ENCODE data around the gene WHRN. TPM values are rescaled to one million over a fixed set of nuclear protein-coding genes. Genes with fewer than 3 reads are reported as not detected.

WHRN gene
- total and polyA plus RNA-seq, 2 of the 8 experiments (the other 6 are each of a cell fraction or from before 2014, with no cell fraction given), result 4.4 to 7.7 TPM

GRCh38 chr9:114367366-114367765 is 137.9 kb downstream of the WHRN start:
- Histone ChIP-seq H3K4me3 (ENCODE audit: extremely low read depth in 1 of 4, insufficient read depth in 2 of 4, low read depth in 3 of 4, low read length in 4 of 4) (no peak overlapping the region), H2BK5ac (ENCODE audit: low read depth, low read length) (peak overlapping the region; percentile 71; the same call in 1 of the 2 replicates), H2BK20ac (ENCODE audit: low read length) (no peak overlapping the region), H4K8ac (ENCODE audit: extremely low read depth, insufficient read depth, low read length) (no peak overlapping the region), H3K14ac (ENCODE audit: insufficient read length) (no peak overlapping the region), H3K9ac (replicated peaks in 1 of 4; ENCODE audit: extremely low read depth in 1 of 4, low read depth in 3 of 4, low read length in 3 of 4) (no peak overlapping the region), H2BK120ac (replicated peaks; ENCODE audit: low read depth, low read length) (no peak overlapping the region), H3K27me3 (replicated peaks in 1 of 4; ENCODE audit: control insufficient read depth in 3 of 4, extremely low read depth in 1 of 4, insufficient read depth in 3 of 4, low read length in 3 of 4) (no peaks in the 10 kb centered on the region), H2BK15ac (ENCODE audit: low read length) (no peak overlapping the region), H3K23ac (ENCODE audit: insufficient read length) (no peak overlapping the region), H3K23me2 (ENCODE audit: low read depth, low read length) (peaks cover 11% of the 10 kb centered on the region; the same call in 1 of the 2 replicates), H4K20me1 (replicated peaks in 1 of 2; ENCODE audit: control insufficient read depth in 1 of 2, insufficient read depth in 2 of 2, low read length in 2 of 2) (peaks cover 0 to 2% of the 10 kb centered on the region in 2 experiments), H2AFZ (ENCODE audit: low read length) (no peak overlapping the region), H2AK5ac (ENCODE audit: low read depth, low read length) (peak overlapping the region; percentile 88; the same call in 1 of the 2 replicates), H3K9me3 (ENCODE audit: insufficient read depth in 2 of 2, low read depth in 1 of 2, low read length in 1 of 2) (no peaks in the 10 kb centered on the region), H3K4ac (replicated peaks; ENCODE audit: insufficient read length, low read depth, low read length) (no peak overlapping the region), H3K18ac (ENCODE audit: extremely low read depth, low read length) (no peak overlapping the region), H3K79me1 (ENCODE audit: low read depth, low read length) (no peaks in the 10 kb centered on the region), H3K27ac (ENCODE audit: low read depth, low read length) (0 out of 2 replicates have a peak overlapping the region, but pooled peaks have one; percentile 39), H3K56ac (replicated peaks; ENCODE audit: insufficient read length, low read depth, low read length) (no peak overlapping the region), H2BK12ac (ENCODE audit: low read depth, low read length) (0 out of 2 replicates have a peak overlapping the region, but pooled peaks have one; percentile 44), H4K91ac (replicated peaks; ENCODE audit: insufficient read length, low read length) (no peak overlapping the region), H3K36me3 (ENCODE audit: control insufficient read depth in 2 of 4, insufficient read depth in 4 of 4, low read length in 3 of 4) (peaks cover 3 to 33% (median 22%) of the 10 kb centered on the region in 4 experiments; a peak in 7 of 8 replicates), H3K4me2 (ENCODE audit: insufficient read depth in 1 of 2, low read depth in 2 of 2, low read length in 2 of 2) (no peak overlapping the region), H3K4me1 (replicated peaks in 1 of 4; ENCODE audit: control insufficient read depth in 3 of 4, insufficient read depth in 4 of 4, low read length in 3 of 4) (peaks cover 7 to 28% (median 16%) of the 10 kb centered on the region in 4 experiments), H3K79me2 (ENCODE audit: control insufficient read depth in 1 of 2, insufficient read depth in 2 of 2, low read length in 2 of 2) (no peaks in the 10 kb centered on the region), H4K5ac (ENCODE audit: insufficient read length, low read depth, low read length) (no peak overlapping the region)
- ChIA-PET POLR2A (ENCODE audit: partially characterized antibody) (interaction anchor here (1.1 to 1.4 kb wide), 3 partner anchors 11 to 19 kb away, joined by 3 to 4 read pairs (median 3); no protein-coding TSS in a partner anchor), CTCF (ENCODE audit: partially characterized antibody) (interaction anchor here (0.6 to 1.7 kb wide), 4 partner anchors 20 to 72 kb away, joined by 3 to 4 read pairs (median 3); partner anchors contain the start of gene AKNA)
- DNase-seq (ENCODE audit: low read depth in 1 of 2, low spot score in 2 of 2), result no peak
- FAIRE-seq, result no peak
- WGBS, 2 experiments (ENCODE audit: extremely low coverage in 1 of 2, insufficient coverage in 1 of 2, insufficient read length in 1 of 2, insufficient replicate concordance in 2 of 2, low coverage in 1 of 2, low lambda C conversion rate in 2 of 2, missing lambda C conversion rate in 1 of 2), result 95% methylated on average over 6 of the region's 6 CpGs; no CpG with 5 or more reads in 1 of the 2 experiments
- TF ChIP-seq EGR1 (IDR thresholded peaks at IDR 0.05; ENCODE audit: borderline replicate concordance, low read depth, low read length) (no peak), HDAC6 (IDR thresholded peaks at IDR 0.05; ENCODE audit: low read depth, low read length) (no peak), CEBPB (IDR thresholded peaks at IDR 0.05; ENCODE audit: low read depth, low read length) (no peak), MAX (IDR thresholded peaks at IDR 0.05) (no peak), FOSL1 (IDR thresholded peaks at IDR 0.05; ENCODE audit: insufficient read depth, low read depth, low read length) (no peak), BRCA1 (IDR thresholded peaks at IDR 0.05; ENCODE audit: low read depth, low read length) (no peak), TAF7 (optimal IDR thresholded peaks at IDR 0.05; ENCODE audit: borderline replicate concordance, low read depth, low read length) (no peak), SP2 (IDR thresholded peaks at IDR 0.05; ENCODE audit: low read length) (no peak), POLR2A (IDR thresholded peaks at IDR 0.05; ENCODE audit: control extremely low read depth in 1 of 2, low read depth in 2 of 2, low read length in 2 of 2) (no peak), YY1 (IDR thresholded peaks at IDR 0.05; ENCODE audit: low read depth, low read length) (no peak), ATF3 (IDR thresholded peaks at IDR 0.05; ENCODE audit: insufficient read depth, low read depth, low read length) (no peak), KDM4A (IDR thresholded peaks at IDR 0.05; ENCODE audit: low read depth, low read length, severe bottlenecking) (no peak), CBX8 (IDR thresholded peaks at IDR 0.05; ENCODE audit: borderline replicate concordance, low read depth, low read length) (no peak), EZH2 (IDR thresholded peaks at IDR 0.05; ENCODE audit: low read depth, low read length, severe bottlenecking) (no peak)

Measured in H1 (cell line).